Body of pancreas (tissue), 4 donors: Measurements from ENCODE around the gene AANAT.

Experiments
- POLR2A ChIP-seq, 3 donors: fragments of 450-650 bp; IDR thresholded peaks; one replicate each; pipeline ENCODE4 v1.6.1; 2016; ENCODE audit warnings: antibody characterized with exemption in 3 of 3, mild to moderate bottlenecking in 2 of 3
- TF ChIP-seq, protein P1 (sequence below), 7 experiments: fragments of 450-650 bp in 4 of 7; fragments of 200-600 bp in 3 of 7; sonication (generic) in 3 of 7; IDR thresholded peaks; one replicate each; pipeline ENCODE4 v1.5.1; 2016 to 2019; ENCODE audit warnings: antibody characterized with exemption in 7 of 7

DNA sequence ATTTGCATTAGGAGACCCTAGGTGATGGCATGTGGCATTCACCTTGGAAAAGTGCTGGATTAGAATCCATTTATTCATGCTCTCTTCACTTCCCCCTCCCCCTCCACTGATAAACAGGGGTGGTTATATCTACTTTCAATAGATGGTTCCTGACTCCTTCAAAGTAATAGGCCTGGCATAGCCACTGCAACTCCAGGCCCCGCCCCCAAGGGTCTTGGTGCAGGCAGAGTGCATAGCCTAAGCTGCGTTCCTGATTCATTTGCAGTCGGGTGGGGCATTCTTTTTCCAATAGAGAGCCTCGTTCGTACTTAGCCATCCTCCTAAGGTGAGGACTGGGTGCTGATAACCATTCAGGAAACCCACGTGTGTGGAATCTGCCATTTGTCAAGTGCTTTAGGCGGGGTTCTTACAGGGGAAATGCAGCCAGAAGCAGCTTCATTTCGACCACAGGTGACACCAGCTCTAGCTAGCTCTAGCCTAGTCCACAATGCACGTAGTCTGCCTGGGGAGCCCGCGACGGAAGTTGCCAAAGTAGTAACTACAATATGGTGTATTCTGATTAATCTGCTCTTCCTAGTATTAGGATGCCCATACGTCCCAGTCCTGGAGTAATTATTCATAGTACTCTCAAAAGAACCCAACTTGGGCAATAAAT, 25.6 kb upstream of the AANAT start:
- TF ChIP-seq, protein P1, sequence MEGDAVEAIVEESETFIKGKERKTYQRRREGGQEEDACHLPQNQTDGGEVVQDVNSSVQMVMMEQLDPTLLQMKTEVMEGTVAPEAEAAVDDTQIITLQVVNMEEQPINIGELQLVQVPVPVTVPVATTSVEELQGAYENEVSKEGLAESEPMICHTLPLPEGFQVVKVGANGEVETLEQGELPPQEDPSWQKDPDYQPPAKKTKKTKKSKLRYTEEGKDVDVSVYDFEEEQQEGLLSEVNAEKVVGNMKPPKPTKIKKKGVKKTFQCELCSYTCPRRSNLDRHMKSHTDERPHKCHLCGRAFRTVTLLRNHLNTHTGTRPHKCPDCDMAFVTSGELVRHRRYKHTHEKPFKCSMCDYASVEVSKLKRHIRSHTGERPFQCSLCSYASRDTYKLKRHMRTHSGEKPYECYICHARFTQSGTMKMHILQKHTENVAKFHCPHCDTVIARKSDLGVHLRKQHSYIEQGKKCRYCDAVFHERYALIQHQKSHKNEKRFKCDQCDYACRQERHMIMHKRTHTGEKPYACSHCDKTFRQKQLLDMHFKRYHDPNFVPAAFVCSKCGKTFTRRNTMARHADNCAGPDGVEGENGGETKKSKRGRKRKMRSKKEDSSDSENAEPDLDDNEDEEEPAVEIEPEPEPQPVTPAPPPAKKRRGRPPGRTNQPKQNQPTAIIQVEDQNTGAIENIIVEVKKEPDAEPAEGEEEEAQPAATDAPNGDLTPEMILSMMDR (IDR thresholded peaks at IDR 0.05) = no peak
- TF ChIP-seq POLR2A (IDR thresholded peaks at IDR 0.05) = no peak
